Esophagus muscularis mucosa (tissue), 4 donors: ENCODE data around the gene ADAMTS3.

Source experiments
- EP300 ChIP-seq: sonication (generic); formaldehyde crosslinking; IDR thresholded peaks from one replicate; pipeline ENCODE4 v1.6.1; 2017; ENCODE audit warnings: antibody characterized with exemption
- POLR2A ChIP-seq: fragments of 450-650 bp; IDR thresholded peaks from one replicate; pipeline ENCODE4 v1.6.1; 2017; ENCODE audit warnings: antibody characterized with exemption, moderate library complexity, mild to moderate bottlenecking, low read depth
- POLR2AphosphoS5 ChIP-seq, 2 donors: sonication (generic); formaldehyde crosslinking; IDR thresholded peaks; one replicate each; pipeline ENCODE4 v1.6.1; 2017; ENCODE audit warnings: antibody characterized with exemption in 2 of 2
- TF ChIP-seq, protein P1 (sequence below), 3 experiments: fragments of 200-600 bp in 2 of 3; fragments of 450-650 bp in 1 of 3; sonication (generic) in 2 of 3; IDR thresholded peaks; one replicate each; pipeline ENCODE4 v1.5.1; 2017 to 2019; ENCODE audit warnings: antibody characterized with exemption in 3 of 3, mild to moderate bottlenecking in 2 of 3, moderate library complexity in 1 of 3

DNA sequence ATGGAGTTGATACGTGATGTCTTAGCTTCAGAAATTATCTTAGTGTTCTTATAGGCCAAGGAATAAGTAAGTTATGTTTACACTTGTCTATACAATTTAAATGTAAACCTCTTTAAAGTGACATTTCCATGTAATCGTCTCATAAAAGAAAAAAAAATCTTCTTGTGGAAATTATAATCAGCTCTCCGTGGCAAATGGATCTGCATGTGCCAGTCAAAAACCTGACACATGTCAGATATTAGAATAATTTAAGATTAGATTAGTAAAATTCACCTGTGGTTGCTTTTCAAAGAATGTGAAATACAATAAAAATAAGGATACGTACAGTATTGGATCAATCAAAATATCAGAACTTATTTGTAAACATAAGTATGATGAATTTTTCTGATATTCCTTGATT lies 263.9 kb downstream of the ADAMTS3 start:
- TF ChIP-seq, protein P1, sequence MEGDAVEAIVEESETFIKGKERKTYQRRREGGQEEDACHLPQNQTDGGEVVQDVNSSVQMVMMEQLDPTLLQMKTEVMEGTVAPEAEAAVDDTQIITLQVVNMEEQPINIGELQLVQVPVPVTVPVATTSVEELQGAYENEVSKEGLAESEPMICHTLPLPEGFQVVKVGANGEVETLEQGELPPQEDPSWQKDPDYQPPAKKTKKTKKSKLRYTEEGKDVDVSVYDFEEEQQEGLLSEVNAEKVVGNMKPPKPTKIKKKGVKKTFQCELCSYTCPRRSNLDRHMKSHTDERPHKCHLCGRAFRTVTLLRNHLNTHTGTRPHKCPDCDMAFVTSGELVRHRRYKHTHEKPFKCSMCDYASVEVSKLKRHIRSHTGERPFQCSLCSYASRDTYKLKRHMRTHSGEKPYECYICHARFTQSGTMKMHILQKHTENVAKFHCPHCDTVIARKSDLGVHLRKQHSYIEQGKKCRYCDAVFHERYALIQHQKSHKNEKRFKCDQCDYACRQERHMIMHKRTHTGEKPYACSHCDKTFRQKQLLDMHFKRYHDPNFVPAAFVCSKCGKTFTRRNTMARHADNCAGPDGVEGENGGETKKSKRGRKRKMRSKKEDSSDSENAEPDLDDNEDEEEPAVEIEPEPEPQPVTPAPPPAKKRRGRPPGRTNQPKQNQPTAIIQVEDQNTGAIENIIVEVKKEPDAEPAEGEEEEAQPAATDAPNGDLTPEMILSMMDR (IDR thresholded peaks at IDR 0.05): no peak
- TF ChIP-seq POLR2A (no peak), POLR2AphosphoS5 (IDR thresholded peaks at IDR 0.05) (no peak), EP300 (no peak)
